SK-N-SH treated with all-trans-retinoic acid at 6 μM for 48 hours (cell line): ENCODE results near the gene PTP4A2.

Source experiments
- BACH2 ChIP-seq: fragments of 250-450 bp; sonication (Bioruptor Pico); IDR thresholded peaks from 2 replicates; pipeline ENCODE4 v1.9.0; 2021; ENCODE audit warnings: mild to moderate bottlenecking, borderline replicate concordance
- ESRRG ChIP-seq: fragments of 250-450 bp; sonication (Bioruptor Pico); IDR thresholded peaks from 2 replicates; pipeline ENCODE4 v1.6.1; 2021; ENCODE audit warnings: mild to moderate bottlenecking
- TF ChIP-seq, protein P1 (sequence below): fragments of 250-450 bp; sonication (Bioruptor Pico); IDR thresholded peaks from 2 replicates; pipeline ENCODE4 v1.5.0; 2020; ENCODE audit warnings: mild to moderate bottlenecking, moderate library complexity
- TF ChIP-seq, protein P2 (sequence below): fragments of 250-450 bp; sonication (Bioruptor Pico); IDR thresholded peaks from 2 replicates; pipeline ENCODE4 v1.8.0; 2020; ENCODE audit warnings: mild to moderate bottlenecking, moderate library complexity, borderline replicate concordance
- TF ChIP-seq, protein P3 (sequence below): fragments of 250-450 bp; sonication (Bioruptor Pico); IDR thresholded peaks from 2 replicates; pipeline ENCODE4 v1.8.0; 2021; ENCODE audit warnings: low read depth, mild to moderate bottlenecking, moderate library complexity, borderline replicate concordance

DNA sequence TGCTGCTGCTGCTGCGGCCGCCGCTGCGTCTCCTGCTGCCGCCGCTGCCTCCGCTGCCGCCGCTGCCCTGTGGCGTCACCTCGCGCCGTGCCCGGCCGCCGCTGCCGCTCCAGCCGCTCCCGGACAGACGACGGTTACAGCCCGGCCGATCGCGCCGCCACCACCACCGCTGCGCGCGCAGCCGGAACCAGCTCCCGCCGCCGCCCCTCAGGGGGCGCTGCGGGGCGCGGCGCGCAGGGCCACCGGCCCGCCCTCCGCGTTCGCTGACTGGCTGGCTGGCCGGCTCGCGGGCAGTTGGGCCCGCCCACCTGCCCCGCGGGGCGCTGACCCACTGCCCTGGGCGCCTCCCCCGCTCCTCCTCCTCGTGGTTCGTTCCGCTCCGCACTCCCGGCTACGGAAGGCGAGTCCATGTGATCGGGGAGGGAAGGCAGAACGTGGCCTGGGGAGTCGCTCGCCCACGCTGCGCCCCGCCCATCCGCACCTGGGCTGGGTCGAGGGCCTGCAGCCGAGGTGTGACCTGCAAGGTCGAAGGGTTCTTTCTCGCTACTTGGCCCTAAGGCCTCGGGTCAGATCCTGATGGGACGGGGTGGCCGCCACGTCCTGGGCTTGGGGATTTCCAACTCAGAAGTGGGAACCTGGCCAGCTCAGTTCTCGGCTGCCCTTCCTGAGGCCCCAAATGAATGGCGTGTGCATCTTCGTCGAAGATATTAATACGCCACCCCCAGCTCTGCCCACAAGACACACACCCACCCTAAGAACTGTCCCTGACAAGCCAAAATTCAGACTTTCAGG is at the start of gene PTP4A2:
- TF ChIP-seq, protein P1, sequence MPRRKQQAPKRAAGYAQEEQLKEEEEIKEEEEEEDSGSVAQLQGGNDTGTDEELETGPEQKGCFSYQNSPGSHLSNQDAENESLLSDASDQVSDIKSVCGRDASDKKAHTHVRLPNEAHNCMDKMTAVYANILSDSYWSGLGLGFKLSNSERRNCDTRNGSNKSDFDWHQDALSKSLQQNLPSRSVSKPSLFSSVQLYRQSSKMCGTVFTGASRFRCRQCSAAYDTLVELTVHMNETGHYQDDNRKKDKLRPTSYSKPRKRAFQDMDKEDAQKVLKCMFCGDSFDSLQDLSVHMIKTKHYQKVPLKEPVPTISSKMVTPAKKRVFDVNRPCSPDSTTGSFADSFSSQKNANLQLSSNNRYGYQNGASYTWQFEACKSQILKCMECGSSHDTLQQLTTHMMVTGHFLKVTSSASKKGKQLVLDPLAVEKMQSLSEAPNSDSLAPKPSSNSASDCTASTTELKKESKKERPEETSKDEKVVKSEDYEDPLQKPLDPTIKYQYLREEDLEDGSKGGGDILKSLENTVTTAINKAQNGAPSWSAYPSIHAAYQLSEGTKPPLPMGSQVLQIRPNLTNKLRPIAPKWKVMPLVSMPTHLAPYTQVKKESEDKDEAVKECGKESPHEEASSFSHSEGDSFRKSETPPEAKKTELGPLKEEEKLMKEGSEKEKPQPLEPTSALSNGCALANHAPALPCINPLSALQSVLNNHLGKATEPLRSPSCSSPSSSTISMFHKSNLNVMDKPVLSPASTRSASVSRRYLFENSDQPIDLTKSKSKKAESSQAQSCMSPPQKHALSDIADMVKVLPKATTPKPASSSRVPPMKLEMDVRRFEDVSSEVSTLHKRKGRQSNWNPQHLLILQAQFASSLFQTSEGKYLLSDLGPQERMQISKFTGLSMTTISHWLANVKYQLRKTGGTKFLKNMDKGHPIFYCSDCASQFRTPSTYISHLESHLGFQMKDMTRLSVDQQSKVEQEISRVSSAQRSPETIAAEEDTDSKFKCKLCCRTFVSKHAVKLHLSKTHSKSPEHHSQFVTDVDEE (CRISPR knock-in tag): no peak; the same call in 1 of the 2 replicates
- TF ChIP-seq, protein P2, sequence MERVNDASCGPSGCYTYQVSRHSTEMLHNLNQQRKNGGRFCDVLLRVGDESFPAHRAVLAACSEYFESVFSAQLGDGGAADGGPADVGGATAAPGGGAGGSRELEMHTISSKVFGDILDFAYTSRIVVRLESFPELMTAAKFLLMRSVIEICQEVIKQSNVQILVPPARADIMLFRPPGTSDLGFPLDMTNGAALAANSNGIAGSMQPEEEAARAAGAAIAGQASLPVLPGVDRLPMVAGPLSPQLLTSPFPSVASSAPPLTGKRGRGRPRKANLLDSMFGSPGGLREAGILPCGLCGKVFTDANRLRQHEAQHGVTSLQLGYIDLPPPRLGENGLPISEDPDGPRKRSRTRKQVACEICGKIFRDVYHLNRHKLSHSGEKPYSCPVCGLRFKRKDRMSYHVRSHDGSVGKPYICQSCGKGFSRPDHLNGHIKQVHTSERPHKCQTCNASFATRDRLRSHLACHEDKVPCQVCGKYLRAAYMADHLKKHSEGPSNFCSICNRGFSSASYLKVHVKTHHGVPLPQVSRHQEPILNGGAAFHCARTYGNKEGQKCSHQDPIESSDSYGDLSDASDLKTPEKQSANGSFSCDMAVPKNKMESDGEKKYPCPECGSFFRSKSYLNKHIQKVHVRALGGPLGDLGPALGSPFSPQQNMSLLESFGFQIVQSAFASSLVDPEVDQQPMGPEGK: no peak
- TF ChIP-seq ESRRG (CRISPR knock-in tag) (no peak), BACH2 (CRISPR knock-in tag) (no peak)
- TF ChIP-seq, protein P3, sequence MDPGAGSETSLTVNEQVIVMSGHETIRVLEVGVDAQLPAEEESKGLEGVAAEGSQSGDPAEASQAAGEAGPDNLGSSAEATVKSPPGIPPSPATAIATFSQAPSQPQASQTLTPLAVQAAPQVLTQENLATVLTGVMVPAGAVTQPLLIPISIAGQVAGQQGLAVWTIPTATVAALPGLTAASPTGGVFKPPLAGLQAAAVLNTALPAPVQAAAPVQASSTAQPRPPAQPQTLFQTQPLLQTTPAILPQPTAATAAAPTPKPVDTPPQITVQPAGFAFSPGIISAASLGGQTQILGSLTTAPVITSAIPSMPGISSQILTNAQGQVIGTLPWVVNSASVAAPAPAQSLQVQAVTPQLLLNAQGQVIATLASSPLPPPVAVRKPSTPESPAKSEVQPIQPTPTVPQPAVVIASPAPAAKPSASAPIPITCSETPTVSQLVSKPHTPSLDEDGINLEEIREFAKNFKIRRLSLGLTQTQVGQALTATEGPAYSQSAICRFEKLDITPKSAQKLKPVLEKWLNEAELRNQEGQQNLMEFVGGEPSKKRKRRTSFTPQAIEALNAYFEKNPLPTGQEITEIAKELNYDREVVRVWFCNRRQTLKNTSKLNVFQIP: no peak
